Adrenal gland (tissue), 5 donors: ENCODE measurements around the gene RNF43.

Experiments used
- CTCF ChIP-seq, 6 experiments: fragments of 450-650 bp in 4 of 6; fragments of 200-600 bp in 2 of 6; sonication (generic) in 1 of 6; IDR thresholded peaks; 1 replicate in 5 of 6; 2 replicates in 1 of 6; pipeline versions ENCODE4 v1.5.1 to v1.8.0; 2016 to 2021; ENCODE audit warnings: antibody characterized with exemption in 6 of 6, mild to moderate bottlenecking in 2 of 6, moderate library complexity in 1 of 6
- POLR2A ChIP-seq, 2 donors: fragments of 450-650 bp; IDR thresholded peaks; one replicate each; pipeline ENCODE4 v1.6.1; 2017; ENCODE audit warnings: antibody characterized with exemption in 2 of 2, mild to moderate bottlenecking in 2 of 2, moderate library complexity in 1 of 2
- donor health status: DM: no; HTN: no; CAD: no.

DNA sequence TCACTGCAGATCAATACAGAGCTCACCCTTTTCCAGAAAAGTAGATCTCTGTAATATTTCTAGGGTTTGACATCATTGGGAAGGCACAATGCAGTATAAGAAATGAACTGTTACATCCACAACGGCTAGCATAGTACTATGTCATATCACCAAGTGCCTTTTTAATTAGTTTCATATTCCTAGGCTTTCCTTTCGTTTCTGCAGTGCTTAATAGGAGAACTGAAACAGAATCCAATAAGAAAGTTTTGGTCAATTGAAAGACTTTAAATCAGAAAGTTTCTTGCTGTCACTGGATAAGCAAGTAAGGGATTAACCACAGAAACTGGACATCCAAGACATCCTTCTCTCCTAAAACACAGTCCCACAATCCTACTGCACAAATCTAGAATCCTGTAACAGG lies 3.5 kb upstream of the RNF43 start:
- no peak for TF ChIP-seq CTCF (IDR thresholded peaks at IDR 0.05)
- no peak for TF ChIP-seq POLR2A (IDR thresholded peaks at IDR 0.05)
